Measurements from ENCODE around the gene CIDEC.
"Not testable (repeated sequence)": the region's sequence is repeated elsewhere in the genome, so short reads cannot be mapped to it uniquely, and the experiment has no call there.

CIDEC gene

DNA sequence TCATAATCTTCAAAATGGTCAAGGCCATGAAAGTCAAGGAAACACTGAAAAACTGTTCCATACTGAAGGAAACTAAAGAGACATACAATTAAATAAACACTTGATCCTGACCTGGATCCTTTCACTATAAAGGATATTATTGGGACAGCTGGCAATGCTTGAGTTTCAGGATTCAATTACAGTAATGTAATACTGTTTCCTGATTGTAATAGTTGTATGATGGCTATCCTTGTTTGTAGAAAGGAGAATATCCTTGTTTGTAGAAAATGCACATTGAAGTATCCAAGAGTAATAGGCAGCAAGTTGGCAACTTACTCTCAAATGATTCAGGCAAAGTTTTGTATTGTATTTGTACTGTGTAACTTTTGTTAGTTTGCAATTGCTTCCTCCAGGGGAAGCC is 4.6 kb downstream of the CIDEC start:
- DNase-seq: no peak

DNA sequence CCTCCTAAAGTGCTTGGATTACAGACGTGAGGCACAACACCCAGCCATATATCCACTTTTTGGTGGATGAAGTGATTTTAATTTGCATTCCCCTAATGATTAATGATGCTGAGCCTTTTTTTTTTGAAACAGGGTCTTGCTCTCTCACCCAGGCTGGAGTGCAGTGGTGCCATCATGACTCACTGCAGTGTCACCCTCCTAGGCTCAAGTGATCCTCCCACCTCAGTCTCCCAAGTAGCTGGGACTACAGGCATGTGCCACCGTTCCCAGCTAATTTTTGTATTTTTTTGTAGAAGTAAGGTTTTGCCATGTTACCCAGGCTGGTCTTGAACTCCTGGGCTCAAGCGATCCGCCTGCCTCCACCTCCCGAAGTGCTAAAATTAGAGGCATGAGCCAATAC is 8.0 kb downstream of the CIDEC start:
- not testable (repeated sequence) for DNase-seq

DNA sequence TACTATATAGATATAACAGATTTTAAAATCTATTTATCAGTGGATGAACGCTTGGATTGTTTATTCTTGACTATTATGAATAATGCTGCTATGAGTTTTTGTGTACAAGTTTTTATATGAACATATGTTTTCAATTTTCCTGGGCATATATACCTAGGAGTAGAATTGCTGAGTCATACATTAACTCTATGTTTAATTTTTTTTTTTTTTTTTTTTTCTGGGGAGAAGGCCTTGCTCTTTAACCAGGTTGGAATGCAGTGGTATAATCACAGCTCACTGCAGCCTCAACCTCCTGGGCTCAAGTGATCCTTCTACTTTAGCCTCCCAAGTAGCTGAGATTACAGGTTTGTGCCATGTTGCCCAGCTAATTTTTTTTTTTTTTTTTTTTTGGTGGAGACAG is 9.1 kb downstream of the CIDEC start:
- no peak for DNase-seq

DNA sequence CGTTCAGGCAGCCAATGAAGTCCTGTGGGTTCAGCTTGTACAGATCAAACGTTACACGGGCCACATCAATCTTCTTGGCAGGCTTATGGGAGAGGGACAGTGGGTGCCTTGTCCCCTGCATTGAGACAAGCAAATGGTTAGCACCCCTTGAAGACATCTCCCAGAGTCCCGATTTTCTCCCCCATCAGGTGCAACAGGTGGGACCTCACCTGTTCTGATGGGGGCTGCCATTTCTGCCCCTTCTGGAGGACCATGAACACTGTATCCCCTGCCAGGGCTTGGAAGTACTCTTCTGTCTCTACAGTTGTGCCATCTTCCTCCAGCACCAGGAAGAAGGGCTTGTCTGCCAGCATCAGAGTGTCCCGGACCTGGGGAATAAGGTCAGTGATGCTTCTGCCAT is 10.1 kb downstream of the CIDEC start:
- no peak for DNase-seq

- no peak for DNase-seq
Measured at GRCh38 chr3:9867106-9867505, 12.9 kb downstream of the CIDEC start.

DNA sequence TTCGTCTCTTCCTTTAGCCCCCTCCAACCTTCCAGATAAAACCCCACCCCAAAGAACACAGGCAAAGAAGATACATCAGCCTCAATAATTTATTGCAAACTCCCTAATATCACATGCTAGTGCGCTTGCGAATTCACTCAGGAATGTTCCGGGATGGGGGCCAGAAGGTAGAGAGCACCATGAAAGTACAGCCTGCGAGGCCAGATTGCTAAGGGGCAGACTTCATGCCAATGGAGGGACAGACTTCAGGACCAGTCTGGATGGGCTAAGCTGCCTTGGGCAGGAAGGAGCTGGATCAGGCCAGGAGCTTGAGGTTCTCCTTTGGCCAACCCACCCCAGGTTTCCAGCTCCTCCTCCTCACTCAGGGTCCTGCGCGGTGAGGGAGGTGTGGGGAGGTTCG is 13.4 kb downstream of the CIDEC start:
- DNase-seq: no peak

DNA sequence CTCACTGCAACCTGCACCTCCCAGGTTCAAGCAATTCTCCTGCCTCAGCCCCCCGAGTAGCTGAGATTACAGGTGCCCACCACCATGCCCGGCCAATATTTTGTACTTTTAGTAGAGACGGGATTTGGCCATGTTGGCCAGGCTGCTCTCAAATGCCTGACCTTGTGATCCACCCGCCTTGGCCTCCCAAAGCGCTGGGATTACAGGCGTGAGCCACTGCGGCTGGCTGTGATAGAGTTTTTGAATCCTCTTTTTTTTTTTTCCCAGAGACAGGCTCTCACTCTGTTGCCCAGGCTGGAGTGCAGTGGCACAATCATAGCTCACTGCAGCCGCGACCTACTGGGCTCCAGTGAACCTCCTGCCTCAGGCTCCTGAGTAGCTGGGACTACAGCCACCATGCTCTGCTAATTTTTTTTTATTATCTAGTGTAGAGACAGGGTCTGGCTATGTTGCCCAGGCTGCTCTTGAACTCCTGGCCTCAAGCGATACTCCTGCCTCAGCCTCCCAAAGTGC is 14.9 kb downstream of the CIDEC start:
- not testable (repeated sequence) for DNase-seq

DNA sequence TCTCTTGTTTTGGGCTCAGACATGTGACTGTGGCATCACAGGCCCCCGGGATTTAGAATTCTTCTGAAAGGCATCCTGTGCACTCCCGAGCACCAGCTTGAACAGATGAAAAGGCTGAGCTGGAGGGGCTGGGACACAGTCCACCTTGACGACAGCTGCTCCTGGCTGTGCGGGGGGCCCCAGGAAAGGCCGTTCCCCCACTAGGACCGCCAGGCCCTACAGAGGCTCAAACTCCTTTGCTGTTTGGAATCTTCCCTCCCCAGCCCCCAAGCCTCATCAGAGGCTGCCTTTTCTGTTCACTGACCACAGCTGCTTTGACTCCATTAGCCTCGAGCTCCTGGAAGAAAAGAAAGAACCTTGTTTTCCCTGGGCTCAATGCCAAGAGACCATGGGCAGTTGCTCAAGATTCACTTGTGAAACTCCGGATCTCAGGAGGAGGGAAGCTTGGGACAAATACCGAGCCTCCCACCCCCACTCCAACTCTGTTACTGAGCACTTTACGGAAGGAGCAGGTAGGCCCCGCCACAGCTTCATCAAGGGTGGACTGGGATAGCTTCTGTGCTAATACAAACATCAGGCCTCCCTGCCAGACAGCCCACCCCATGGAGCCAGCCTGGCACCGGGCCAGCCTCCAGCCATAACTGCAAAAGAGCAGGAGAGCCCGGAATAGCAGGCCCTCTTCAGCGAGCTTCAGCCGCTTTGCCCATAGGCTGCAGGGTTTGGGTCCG is 15.7 kb downstream of the CIDEC start:
- DNase-seq: no peak

GRCh38 chr3:9863058-9863772 is 16.8 kb downstream of the CIDEC start:
- no peak for DNase-seq

- DNase-seq: no peak
Measured at GRCh38 chr3:9862391-9863057, 17.5 kb downstream of the CIDEC start.

- no peak for DNase-seq
Measured at GRCh38 chr3:9861626-9862130, 18.4 kb downstream of the CIDEC start.

GRCh38 chr3:9861201-9861600 is 18.9 kb downstream of the CIDEC start:
- no peak for DNase-seq

DNA sequence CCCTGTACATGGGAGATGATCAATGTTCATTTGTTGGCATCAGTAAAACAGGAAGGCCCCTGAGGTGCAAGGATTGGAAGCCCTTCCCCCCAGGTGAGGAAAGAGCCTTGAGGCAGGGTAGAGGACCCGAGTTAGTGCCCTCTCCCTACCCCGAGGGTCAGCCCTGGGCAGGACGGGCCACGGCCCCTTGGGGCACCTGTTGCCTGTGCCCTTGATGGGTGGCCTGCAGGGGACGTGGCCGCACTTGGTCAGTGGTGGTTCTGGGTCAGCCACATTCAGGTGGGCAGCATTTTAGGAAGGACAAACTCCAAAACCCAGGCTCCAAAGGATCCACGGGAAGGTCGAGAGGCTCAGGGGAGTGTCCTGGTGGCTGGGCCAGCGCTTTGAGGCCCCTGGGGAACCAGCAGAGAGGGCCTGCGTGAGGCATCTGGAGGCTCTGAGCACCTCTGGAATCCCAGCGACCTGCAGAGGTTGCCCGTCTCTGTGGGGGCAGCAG is 20.5 kb downstream of the CIDEC start:
- DNase-seq: no peak

GRCh38 chr3:9855594-9855993 is 24.5 kb downstream of the CIDEC start:
- no peak for DNase-seq

- DNase-seq: not testable (repeated sequence)
Measured at GRCh38 chr3:9854291-9854940, 25.6 kb downstream of the CIDEC start.

- no peak for DNase-seq
Measured at GRCh38 chr3:9852528-9852927, 27.5 kb downstream of the CIDEC start.

- not testable (repeated sequence) for DNase-seq
Measured at GRCh38 chr3:9851926-9852325, 28.1 kb downstream of the CIDEC start.

DNA sequence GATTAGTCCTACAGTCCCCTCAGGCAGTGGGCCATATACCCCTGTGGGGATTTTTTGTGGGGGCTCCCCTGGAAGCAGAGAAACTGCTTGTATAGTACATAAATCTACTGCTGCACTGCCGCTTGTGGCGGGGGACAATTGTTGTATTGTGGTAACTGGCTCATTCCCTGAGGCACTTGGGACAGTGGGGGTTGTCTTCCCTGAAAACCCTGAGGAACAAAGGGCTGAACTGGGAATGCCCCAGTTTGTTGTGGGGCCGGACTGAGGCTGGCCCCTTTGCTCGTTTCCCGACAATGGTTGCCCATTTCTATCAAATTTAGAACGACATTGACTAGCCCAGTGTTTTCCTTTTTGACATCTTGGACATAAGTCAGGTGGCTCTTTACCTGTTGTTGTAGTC is 28.7 kb downstream of the CIDEC start:
- not testable (repeated sequence) for DNase-seq

DNA sequence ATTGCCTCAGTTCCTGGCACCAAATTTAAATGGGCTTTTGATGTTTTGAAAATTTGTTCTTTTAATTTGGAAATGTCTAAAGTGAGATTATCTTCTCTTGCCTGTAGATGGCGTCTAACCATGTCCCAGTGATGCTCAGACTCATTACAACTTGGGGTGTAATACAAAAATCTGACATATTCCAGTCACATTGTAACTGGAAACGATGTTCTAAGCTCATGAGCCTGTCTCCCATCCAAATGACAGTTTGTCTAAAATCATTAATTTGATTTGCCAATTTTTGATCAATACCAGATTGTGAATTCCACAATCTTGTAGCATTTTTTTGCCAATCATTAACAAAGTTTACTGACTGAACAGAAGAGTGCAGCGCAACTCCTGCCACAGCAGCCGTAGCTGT is 31.2 kb downstream of the CIDEC start:
- not testable (repeated sequence) for DNase-seq

DNA sequence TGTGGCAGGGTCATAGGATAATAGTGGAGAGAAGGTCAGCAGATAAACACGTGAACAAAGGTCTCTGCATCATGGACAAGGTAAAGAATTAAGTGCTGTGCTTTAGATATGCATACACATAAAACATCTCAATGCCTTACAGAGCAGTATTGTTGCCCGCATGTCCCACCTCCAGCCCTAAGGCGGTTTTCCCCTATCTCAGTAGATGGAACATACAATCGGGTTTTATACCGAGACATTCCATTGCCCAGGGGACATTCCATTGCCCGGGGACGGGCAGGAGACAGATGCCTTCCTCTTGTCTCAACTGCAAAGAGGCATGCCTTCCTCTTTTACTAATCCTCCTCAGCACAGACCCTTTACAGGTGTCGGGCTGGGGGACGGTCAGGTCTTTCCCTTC is 32.2 kb downstream of the CIDEC start:
- DNase-seq: not testable (repeated sequence)

DNA sequence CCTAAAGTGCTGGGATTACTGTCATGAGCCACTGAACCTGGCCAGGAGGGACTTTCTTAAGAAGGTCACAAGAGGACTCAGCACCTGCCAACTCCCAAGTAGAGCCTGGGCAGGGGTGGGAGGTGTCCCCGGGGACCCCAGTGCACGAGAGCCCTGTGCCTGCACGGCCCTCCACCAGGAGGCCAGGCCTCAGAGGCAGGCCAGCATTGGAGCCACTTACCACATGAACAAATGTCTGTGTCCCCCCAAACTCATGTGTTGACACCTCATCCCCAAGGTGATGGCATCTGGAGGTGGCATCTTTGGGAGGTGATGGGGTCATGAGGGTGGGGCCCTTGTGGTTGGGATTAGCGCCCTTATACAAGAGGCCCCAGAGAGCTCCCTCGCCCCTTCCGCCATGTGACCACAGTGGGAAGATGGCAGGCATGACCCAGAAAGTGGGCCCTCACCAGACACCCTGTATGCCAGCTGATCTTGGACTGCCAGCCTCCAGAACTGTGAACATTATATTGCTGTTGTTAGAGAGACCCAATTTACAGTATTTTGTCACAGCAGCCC is 33.0 kb downstream of the CIDEC start:
- DNase-seq: no peak

- no peak for DNase-seq
Measured at GRCh38 chr3:9846231-9846630, 33.8 kb downstream of the CIDEC start.

All from NCI-H1436 treated with DMSO at 0.1 percent for 48 hours (cell line).